Effector memory CD4-positive, alpha-beta T cell (primary cell): ENCODE data around the gene MARS1.
"Not testable (repeated sequence)": the region's sequence is repeated elsewhere in the genome, so short reads cannot be mapped to it uniquely, and the experiment has no call there.

ENCODE experiments used
- DNase-seq, 3 donors: peaks; one replicate each; pipeline ENCODE4 v3.0.0-alpha.2; 2020
- H3K27ac ChIP-seq: 2 replicates; pipeline ENCODE4 v1.7.0; 2013; ENCODE audit warnings: mild to moderate bottlenecking, low read length, moderate library complexity; ENCODE audit not compliant: insufficient read depth, poor library complexity, severe bottlenecking
- H3K27me3 ChIP-seq: replicated peaks from 2 replicates; pipeline ENCODE4 v1.7.0; 2013; ENCODE audit warnings: mild to moderate bottlenecking, low read length; ENCODE audit not compliant: insufficient read depth, control insufficient read depth, poor library complexity, severe bottlenecking
- H3K36me3 ChIP-seq: 2 replicates; pipeline ENCODE4 v1.7.0; 2013; ENCODE audit warnings: mild to moderate bottlenecking, low read length, moderate library complexity; ENCODE audit not compliant: control insufficient read depth, insufficient read depth
- H3K4me1 ChIP-seq: 2 replicates; pipeline ENCODE4 v1.7.0; 2013; ENCODE audit warnings: low read length, mild to moderate bottlenecking; ENCODE audit not compliant: control insufficient read depth, insufficient read depth, poor library complexity, severe bottlenecking
- H3K4me3 ChIP-seq: 2 replicates; pipeline ENCODE4 v1.7.0; 2013; ENCODE audit warnings: low read length, low read depth, mild to moderate bottlenecking; ENCODE audit not compliant: insufficient read depth, poor library complexity, severe bottlenecking
- H3K9me3 ChIP-seq: 2 replicates; pipeline ENCODE4 v1.7.0; 2013; ENCODE audit warnings: mild to moderate bottlenecking, low read length, moderate library complexity; ENCODE audit not compliant: control insufficient read depth
- total RNA-seq, 3 donors: gene quantifications; one replicate each; lab custom pipeline; 2026; lab: John Stamatoyannopoulos, UW

Gene MARS1
- total RNA-seq = 94.0 to 114 (median 99.9) reads per million in 3 donors

DNA sequence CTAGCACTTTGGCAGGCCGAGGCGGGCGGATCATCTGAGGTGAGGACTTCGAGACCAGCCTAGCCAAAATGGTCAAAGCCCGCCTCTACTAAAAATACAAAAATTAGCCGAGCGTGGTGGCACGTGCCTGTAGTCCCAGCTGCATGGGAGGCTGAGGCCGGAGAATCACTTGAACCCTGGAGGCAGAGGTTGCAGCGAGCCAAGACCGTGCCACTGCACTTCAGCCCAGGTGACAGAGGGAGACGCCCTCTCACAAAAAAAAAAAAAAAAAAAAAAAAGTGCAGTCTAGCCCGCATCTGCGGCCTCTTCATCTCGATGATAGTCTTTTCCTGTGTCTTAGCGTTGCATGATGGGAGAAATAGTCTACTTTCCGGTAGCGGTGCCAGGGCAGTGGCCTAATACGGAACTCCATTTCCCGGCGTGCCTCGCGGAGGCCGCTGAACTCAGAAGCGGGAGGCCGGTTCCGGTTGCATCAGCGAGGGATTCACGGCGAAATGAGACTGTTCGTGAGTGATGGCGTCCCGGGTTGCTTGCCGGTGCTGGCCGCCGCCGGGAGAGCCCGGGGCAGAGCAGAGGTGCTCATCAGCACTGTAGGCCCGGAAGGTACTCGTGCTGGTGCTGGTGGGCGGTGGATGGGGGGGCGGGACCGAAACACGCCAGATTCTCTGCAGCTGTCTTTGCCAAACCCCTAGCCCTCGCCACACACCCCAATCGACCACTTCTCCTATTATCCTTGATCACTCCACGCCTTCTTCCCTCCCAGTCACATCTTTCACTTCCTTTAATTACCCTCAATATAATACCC, at the start of gene MARS1:
TSS of gene MARS1 (plus strand) at position 472 of the 805 bp plus-strand sequence. CDS start at position 495, 23 bp downstream.
- no peaks in the 10 kb centered on the region for H3K27me3 ChIP-seq
- peaks cover 9% of the 10 kb centered on the region for H3K4me1 ChIP-seq
- H3K9me3 ChIP-seq = no peaks in the 10 kb centered on the region
- peaks cover 26% of the 10 kb centered on the region for H3K36me3 ChIP-seq
- peak within 1 kb of the TSS; percentile 81 for H3K27ac ChIP-seq
- peak within 1 kb of the TSS; percentile 77 for H3K4me3 ChIP-seq
- DNase-seq = peak; percentile 83 to 90 (median 90)

DNA sequence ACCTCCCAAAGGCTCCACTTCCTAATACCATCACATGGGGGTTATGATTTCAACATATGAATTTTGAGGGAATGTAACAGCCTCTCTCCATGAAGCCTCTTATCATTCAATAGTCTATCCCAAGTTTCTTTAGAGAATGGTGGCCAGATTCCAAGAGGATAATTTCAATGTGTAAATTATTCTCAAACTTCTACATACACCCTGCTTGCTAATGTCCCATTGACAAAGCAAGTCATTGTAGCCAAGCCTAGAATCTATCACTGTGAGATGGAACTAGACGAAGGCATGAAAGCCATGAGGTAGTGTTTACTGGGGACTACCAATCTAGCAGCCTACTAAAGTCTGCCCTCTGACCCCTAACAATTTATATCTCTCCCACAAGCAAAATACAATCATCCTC, 49.5 kb upstream of the MARS1 start:
- Histone ChIP-seq H3K36me3 (no peaks in the 10 kb centered on the region), H3K9me3 (no peaks in the 10 kb centered on the region), H3K27ac (no peak overlapping the region), H3K27me3 (no peaks in the 10 kb centered on the region), H3K4me3 (no peak overlapping the region), H3K4me1 (no peaks in the 10 kb centered on the region)
- no peak for DNase-seq

GRCh38 chr12:57439762-57440266, 48.1 kb upstream of the MARS1 start:
- H3K27ac ChIP-seq = no peak overlapping the region
- no peaks in the 10 kb centered on the region for H3K36me3 ChIP-seq
- no peaks in the 10 kb centered on the region for H3K27me3 ChIP-seq
- H3K4me3 ChIP-seq = no peak overlapping the region
- DNase-seq = no peak
- no peaks in the 10 kb centered on the region for H3K9me3 ChIP-seq
- H3K4me1 ChIP-seq = no peaks in the 10 kb centered on the region

- not testable (repeated sequence) for DNase-seq, H3K27me3 ChIP-seq, H3K4me3 ChIP-seq, H3K36me3 ChIP-seq, H3K27ac ChIP-seq, H3K4me1 ChIP-seq, H3K9me3 ChIP-seq
These were observed 46.5 kb upstream of the MARS1 start for GRCh38 chr12:57441393-57441792.

GRCh38 chr12:57441846-57442427, 45.9 kb upstream of the MARS1 start:
- no peak overlapping the region for H3K27ac ChIP-seq

GRCh38 chr12:57444337-57444736, 43.5 kb upstream of the MARS1 start:
- not testable (repeated sequence) for H3K4me1 ChIP-seq, H3K9me3 ChIP-seq, H3K4me3 ChIP-seq, H3K27ac ChIP-seq, DNase-seq, H3K27me3 ChIP-seq, H3K36me3 ChIP-seq

More at GRCh38 chr12:57441846-57442427, 45.9 kb upstream of the MARS1 start:
- Histone ChIP-seq H3K36me3 (no peaks in the 10 kb centered on the region), H3K9me3 (no peaks in the 10 kb centered on the region), H3K4me3 (no peak overlapping the region), H3K4me1 (no peaks in the 10 kb centered on the region), H3K27me3 (no peaks in the 10 kb centered on the region)
- DNase-seq = no peak

DNA sequence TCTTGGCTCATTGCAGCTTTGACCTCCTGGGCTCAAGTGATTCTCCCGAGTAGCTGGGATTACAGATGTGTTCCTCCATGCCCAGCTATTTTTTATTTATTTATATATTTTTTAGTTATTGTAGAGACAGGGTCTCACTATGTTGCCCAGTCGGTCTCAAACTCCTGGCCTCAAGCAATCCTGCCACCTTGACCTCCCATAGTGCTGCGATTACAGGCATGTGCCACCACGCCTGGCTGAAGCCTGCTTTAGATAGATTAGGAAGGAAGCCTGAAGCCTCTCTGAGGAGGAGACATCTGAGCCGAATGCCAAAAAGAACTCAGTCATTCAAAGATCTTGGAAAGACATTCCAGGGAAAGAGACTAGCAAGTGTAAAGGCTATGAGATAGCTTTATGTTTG, 43.1 kb upstream of the MARS1 start:
- no peak overlapping the region for H3K27ac ChIP-seq
- no peaks in the 10 kb centered on the region for H3K9me3 ChIP-seq
- no peak for DNase-seq
- no peaks in the 10 kb centered on the region for H3K4me1 ChIP-seq
- no peaks in the 10 kb centered on the region for H3K36me3 ChIP-seq
- no peaks in the 10 kb centered on the region for H3K27me3 ChIP-seq
- H3K4me3 ChIP-seq = no peak overlapping the region

DNA sequence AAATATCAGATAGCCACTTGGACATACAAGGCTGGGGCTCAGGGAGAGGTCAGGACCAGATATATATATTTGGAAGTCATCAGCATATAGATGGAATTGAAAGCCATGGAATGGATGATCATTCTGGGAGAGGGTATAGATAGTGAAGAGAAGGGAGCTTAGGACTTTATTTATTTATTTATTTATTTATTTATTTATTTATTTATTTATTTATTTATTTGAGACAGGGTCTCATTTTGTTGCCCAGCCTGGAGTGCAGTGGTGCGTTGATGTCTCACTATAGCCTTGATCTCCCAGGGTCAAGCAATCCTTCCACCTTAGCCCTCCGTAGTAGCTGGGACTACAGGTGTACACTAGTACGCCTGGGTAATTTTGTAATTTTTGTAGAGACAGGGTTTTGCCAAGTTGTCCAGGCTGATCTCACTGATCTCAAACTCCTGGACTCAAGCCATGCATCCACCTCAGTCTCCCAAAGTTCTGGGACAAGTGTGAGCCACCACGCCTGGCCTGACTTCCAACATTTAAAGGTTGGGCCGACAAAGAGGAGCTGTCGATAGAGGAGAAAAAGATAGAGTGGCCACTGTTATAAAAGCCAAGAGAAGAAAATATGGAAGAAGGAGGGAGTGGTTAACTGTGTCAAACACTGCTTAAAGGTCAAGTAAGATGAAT, 41.4 kb upstream of the MARS1 start:
- no peak for DNase-seq
- Histone ChIP-seq H3K4me3 (no peak overlapping the region), H3K27ac (no peak overlapping the region), H3K4me1 (no peaks in the 10 kb centered on the region), H3K9me3 (no peaks in the 10 kb centered on the region), H3K36me3 (no peaks in the 10 kb centered on the region), H3K27me3 (no peaks in the 10 kb centered on the region)

GRCh38 chr12:57448669-57449068, 39.2 kb upstream of the MARS1 start:
- Histone ChIP-seq H3K36me3 (no peaks in the 10 kb centered on the region), H3K4me3 (no peak overlapping the region), H3K9me3 (no peaks in the 10 kb centered on the region), H3K4me1 (no peaks in the 10 kb centered on the region), H3K27me3 (no peaks in the 10 kb centered on the region), H3K27ac (no peak overlapping the region)
- no peak for DNase-seq

GRCh38 chr12:57449375-57449774, 38.5 kb upstream of the MARS1 start:
- Histone ChIP-seq H3K9me3 (no peaks in the 10 kb centered on the region), H3K4me3 (no peak overlapping the region), H3K27ac (no peak overlapping the region), H3K27me3 (no peaks in the 10 kb centered on the region), H3K36me3 (no peaks in the 10 kb centered on the region), H3K4me1 (no peaks in the 10 kb centered on the region)
- DNase-seq = no peak
